WTC11 (cell line): ENCODE data around the gene CLPTM1L. TPM values are rescaled to one million over a fixed set of nuclear protein-coding genes. Genes with fewer than 3 reads are reported as not detected.

ENCODE experiments used
- ATAC-seq: fragments of 200-7000 bp; cut with Tn5 transposase; 2 replicates; pipeline ENCODE4 v1.10.0; 2021; ENCODE audit warnings: mild to moderate bottlenecking, moderate library complexity
- CTCF ChIA-PET: fragments of 300-600 bp; sonication (Branson Sonifier 250); formaldehyde crosslinking; loops from one replicate; lab custom pipeline; 2021; ENCODE audit warnings: antibody characterized with exemption; lab: Charles Lee
- POLR2A ChIA-PET: fragments of 350-600 bp; sonication (Branson Sonifier 250); formaldehyde crosslinking; loops from one replicate; lab custom pipeline; 2021; ENCODE audit warnings: antibody characterized with exemption; lab: Charles Lee
- DNase-seq: peaks from one replicate; pipeline ENCODE4 v3.0.0; 2021; ENCODE audit warnings: low spot score
- H3K27ac Mint-ChIP-seq: 2 replicates; pipeline ENCODE4 v1.8.0; 2021; ENCODE audit warnings: mixed read lengths
- H3K27me3 Mint-ChIP-seq: 2 replicates; pipeline ENCODE4 v1.8.0; 2021; ENCODE audit warnings: low read depth, mild to moderate bottlenecking, moderate library complexity, mixed read lengths
- H3K36me3 Mint-ChIP-seq: 2 replicates; pipeline ENCODE4 v1.8.0; 2021; ENCODE audit warnings: mixed read lengths
- H3K4me1 Mint-ChIP-seq: 2 replicates; pipeline ENCODE4 v1.8.0; 2022; ENCODE audit warnings: mixed read lengths
- H3K4me3 Mint-ChIP-seq: 2 replicates; pipeline ENCODE4 v1.8.0; 2021; ENCODE audit warnings: mild to moderate bottlenecking, moderate library complexity, mixed read lengths
- H3K9me3 Mint-ChIP-seq: 2 replicates; pipeline ENCODE4 v1.8.0; 2021; ENCODE audit warnings: mixed read lengths
- CREM ChIP-seq: sonication (generic); formaldehyde crosslinking; IDR thresholded peaks from 2 replicates; pipeline ENCODE4 v1.8.1; 2022; ENCODE audit warnings: mild to moderate bottlenecking, missing genetic modification reagents, moderate library complexity
- FOXP1 ChIP-seq: sonication (generic); formaldehyde crosslinking; IDR thresholded peaks from 2 replicates; pipeline ENCODE4 v1.8.0; 2022; ENCODE audit warnings: missing genetic modification reagents, mild to moderate bottlenecking, moderate library complexity, borderline replicate concordance
- GRHL2 ChIP-seq: fragments of 250-450 bp; sonication (Bioruptor Pico); IDR thresholded peaks from 2 replicates; pipeline ENCODE4 v1.8.0; 2022; ENCODE audit warnings: mild to moderate bottlenecking, moderate library complexity; ENCODE audit not compliant: insufficient replicate concordance, severe bottlenecking
- NR3C1 ChIP-seq: sonication (generic); formaldehyde crosslinking; conservative IDR thresholded peaks from 2 replicates; pipeline ENCODE4 v1.8.1; 2023; ENCODE audit warnings: low read depth, mild to moderate bottlenecking, missing genetic modification reagents
- SP1 ChIP-seq: sonication (generic); formaldehyde crosslinking; conservative IDR thresholded peaks from 2 replicates; pipeline ENCODE4 v1.8.1; 2022; ENCODE audit warnings: missing genetic modification reagents
- TP53 ChIP-seq: sonication (generic); formaldehyde crosslinking; IDR thresholded peaks from 2 replicates; pipeline ENCODE4 v1.8.1; 2023; ENCODE audit warnings: mild to moderate bottlenecking, missing genetic modification reagents
- USF1 ChIP-seq: sonication (generic); formaldehyde crosslinking; IDR thresholded peaks from 2 replicates; pipeline ENCODE4 v1.8.0; 2022; ENCODE audit warnings: mild to moderate bottlenecking, missing genetic modification reagents
- ZMAT4 ChIP-seq: fragments of 250-450 bp; sonication (Bioruptor Pico); IDR thresholded peaks from 2 replicates; pipeline ENCODE4 v1.9.0; 2021; ENCODE audit warnings: mild to moderate bottlenecking
- ZNF219 ChIP-seq: sonication (generic); formaldehyde crosslinking; IDR thresholded peaks from 2 replicates; pipeline ENCODE4 v1.8.0; 2023; ENCODE audit warnings: missing genetic modification reagents, mild to moderate bottlenecking, borderline replicate concordance
- ZNF232 ChIP-seq: sonication (generic); formaldehyde crosslinking; IDR thresholded peaks from 2 replicates; pipeline ENCODE4 v1.8.0; 2022; ENCODE audit warnings: mild to moderate bottlenecking, missing genetic modification reagents
- ZNF512 ChIP-seq: sonication (generic); formaldehyde crosslinking; IDR thresholded peaks from 2 replicates; pipeline ENCODE4 v1.8.1; 2022; ENCODE audit warnings: missing genetic modification reagents, borderline replicate concordance
- ZNF532 ChIP-seq: fragments of 250-450 bp; sonication (Bioruptor Pico); IDR thresholded peaks from 2 replicates; pipeline ENCODE4 v1.9.0; 2021; ENCODE audit warnings: mild to moderate bottlenecking, borderline replicate concordance
- total RNA-seq: library from RNA; stranded (reverse); gene quantifications from 3 replicates; pipeline ENCODE4 v1.2.3, GENCODE V29; 2021

Gene CLPTM1L
- total RNA-seq, 1 experiment from 2014 or later = 92.8 TPM

- no peak for TF ChIP-seq USF1
- TF ChIP-seq ZMAT4 = no peak
- TF ChIP-seq, all 79 proteins: peak for 0
Measured at GRCh38 chr5:1358726-1359025, 13.8 kb upstream of the CLPTM1L start (continued).

GRCh38 chr5:1357946-1358725 lies 13.2 kb upstream of the CLPTM1L start:
- CTCF ChIA-PET = interaction anchor here (0.7 to 1.0 kb wide), 2 partner anchors 110 to 287 kb away, joined by 3 to 4 read pairs; no protein-coding TSS in a partner anchor
- Mint-ChIP-seq H3K36me3 (no peaks in the 10 kb centered on the region), H3K9me3 (no peaks in the 10 kb centered on the region), H3K4me1 (peaks cover 15% of the 10 kb centered on the region), H3K27ac (no peak overlapping the region; the same call in 1 of the 2 replicates), H3K27me3 (no peaks in the 10 kb centered on the region), H3K4me3 (no peak overlapping the region)
- ATAC-seq (no peak), DNase-seq (no peak)
- TF ChIP-seq ZMAT4 (no peak), TP53 (CRISPR knock-in tag) (no peak), FOXP1 (no peak), ZNF219 (CRISPR knock-in tag) (no peak), ZNF232 (no peak), ZNF532 (CRISPR knock-in tag) (no peak), USF1 (no peak), GRHL2 (CRISPR knock-in tag) (no peak), SP1 (CRISPR knock-in tag) (no peak), CREM (CRISPR knock-in tag) (no peak), ZNF512 (no peak), NR3C1 (CRISPR knock-in tag) (no peak)
- POLR2A ChIA-PET = no interaction called here
